MM.1S (cell line): Measurements from ENCODE around the gene OR6K6.

ENCODE experiments used
- EZH2 ChIP-seq: fragments of 300-600 bp; sonication (generic); optimal IDR thresholded peaks from 2 replicates; pipeline ENCODE3; 2017; ENCODE audit warnings: low read depth, mild to moderate bottlenecking, antibody characterized with exemption, low read length, mixed read lengths
- TF ChIP-seq, protein P1 (sequence below): fragments of 300-600 bp; sonication (generic); IDR thresholded peaks from 2 replicates; pipeline ENCODE4 v1.5.1; 2016; ENCODE audit warnings: antibody characterized with exemption, low read length, mixed read lengths

DNA sequence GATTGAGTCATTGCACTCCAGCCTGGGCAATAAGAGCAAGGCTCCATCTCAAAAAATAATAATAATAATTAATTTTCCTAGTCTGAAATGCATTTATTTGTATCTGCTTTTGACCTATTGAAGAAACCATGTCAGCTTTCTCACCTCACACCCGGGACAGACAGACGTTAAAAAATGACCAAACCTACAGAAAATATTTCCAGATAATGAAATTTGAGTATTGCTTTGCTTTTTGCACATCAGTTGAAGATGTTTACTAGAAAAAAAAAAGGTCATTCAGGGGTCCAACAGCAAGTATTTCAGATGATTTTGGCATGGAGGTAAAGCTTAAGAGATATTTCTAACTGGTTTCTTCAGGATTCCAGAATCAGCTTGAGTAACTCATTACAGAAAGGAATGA lies at the start of gene OR6K6:
- TF ChIP-seq, protein P1, sequence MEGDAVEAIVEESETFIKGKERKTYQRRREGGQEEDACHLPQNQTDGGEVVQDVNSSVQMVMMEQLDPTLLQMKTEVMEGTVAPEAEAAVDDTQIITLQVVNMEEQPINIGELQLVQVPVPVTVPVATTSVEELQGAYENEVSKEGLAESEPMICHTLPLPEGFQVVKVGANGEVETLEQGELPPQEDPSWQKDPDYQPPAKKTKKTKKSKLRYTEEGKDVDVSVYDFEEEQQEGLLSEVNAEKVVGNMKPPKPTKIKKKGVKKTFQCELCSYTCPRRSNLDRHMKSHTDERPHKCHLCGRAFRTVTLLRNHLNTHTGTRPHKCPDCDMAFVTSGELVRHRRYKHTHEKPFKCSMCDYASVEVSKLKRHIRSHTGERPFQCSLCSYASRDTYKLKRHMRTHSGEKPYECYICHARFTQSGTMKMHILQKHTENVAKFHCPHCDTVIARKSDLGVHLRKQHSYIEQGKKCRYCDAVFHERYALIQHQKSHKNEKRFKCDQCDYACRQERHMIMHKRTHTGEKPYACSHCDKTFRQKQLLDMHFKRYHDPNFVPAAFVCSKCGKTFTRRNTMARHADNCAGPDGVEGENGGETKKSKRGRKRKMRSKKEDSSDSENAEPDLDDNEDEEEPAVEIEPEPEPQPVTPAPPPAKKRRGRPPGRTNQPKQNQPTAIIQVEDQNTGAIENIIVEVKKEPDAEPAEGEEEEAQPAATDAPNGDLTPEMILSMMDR: no peak
- no peak for TF ChIP-seq EZH2
